Natural killer cell (primary cell): ENCODE measurements around the gene MAD1L1. TPM values are rescaled to one million over a fixed set of nuclear protein-coding genes. Genes with fewer than 3 reads are reported as not detected.

ENCODE experiments used
- ATAC-seq, 3 donors: fragments of 150-1000 bp in 2 of 3; fragments of 200-7000 bp in 1 of 3; cut with Tn5 transposase; 1 replicate in 1 of 3; 2 replicates in 2 of 3; pipeline ENCODE4 v1.10.0; 2021; ENCODE audit warnings: mild to moderate bottlenecking in 2 of 3, moderate library complexity in 2 of 3
- DNase-seq, 2 donors: peaks; one replicate each; pipeline versions ENCODE4 v3.0.0 to v3.0.0-alpha.2; 2013 to 2021; ENCODE audit warnings: mixed read lengths in 1 of 2
- H3K27ac ChIP-seq: one replicate; pipeline ENCODE4 v1.5.1; 2013; ENCODE audit warnings: mild to moderate bottlenecking, low read length
- H3K27me3 ChIP-seq: one replicate; pipeline ENCODE4 v1.6.1; 2013; ENCODE audit warnings: low read length; ENCODE audit not compliant: control insufficient read depth, insufficient read depth
- H3K36me3 ChIP-seq: one replicate; pipeline ENCODE4 v1.6.1; 2013; ENCODE audit warnings: low read length; ENCODE audit not compliant: control insufficient read depth, insufficient read depth
- H3K4me1 ChIP-seq: one replicate; pipeline ENCODE4 v1.6.1; 2013; ENCODE audit warnings: low read length; ENCODE audit not compliant: control insufficient read depth, insufficient read depth
- H3K4me3 ChIP-seq: one replicate; pipeline ENCODE4 v1.5.1; 2013; ENCODE audit warnings: low read length
- H3K9me3 ChIP-seq: one replicate; pipeline ENCODE4 v1.6.1; 2013; ENCODE audit warnings: low read length; ENCODE audit not compliant: control insufficient read depth, insufficient read depth
- H3K27ac Mint-ChIP-seq, 2 donors: one replicate each; pipeline ENCODE4 v1.8.0; 2022; ENCODE audit warnings: mild to moderate bottlenecking in 2 of 2, mixed read lengths in 2 of 2, moderate library complexity in 1 of 2
- H3K27me3 Mint-ChIP-seq, 2 donors: one replicate each; pipeline ENCODE4 v1.8.0; 2022; ENCODE audit warnings: low read depth in 2 of 2, mixed read lengths in 2 of 2
- H3K36me3 Mint-ChIP-seq: one replicate; pipeline ENCODE4 v1.8.0; 2022; ENCODE audit warnings: mixed read lengths
- H3K4me1 Mint-ChIP-seq, 2 donors: one replicate each; pipeline ENCODE4 v1.8.0; 2022; ENCODE audit warnings: mixed read lengths in 2 of 2
- H3K4me3 Mint-ChIP-seq: one replicate; pipeline ENCODE4 v1.8.0; 2022; ENCODE audit warnings: mild to moderate bottlenecking, moderate library complexity, mixed read lengths
- H3K9me3 Mint-ChIP-seq, 2 donors: one replicate each; pipeline ENCODE4 v1.8.0; 2022; ENCODE audit warnings: mixed read lengths in 2 of 2
- WGBS: methylation state at CpG from one replicate; pipeline ENCODE4 v1.1.7; 2013; ENCODE audit warnings: missing lambda C conversion rate; ENCODE audit not compliant: insufficient coverage; 5-methylcytosine and 5-hydroxymethylcytosine counted together
- intact Hi-C: fragments of 100-400 bp; cut with micrococcal nuclease; formaldehyde crosslinking; loops from one replicate; pipeline ENCODE4 v1.14.2; 2022
- total RNA-seq, 4 donors: library from RNA; stranded (reverse); fragments of 120-200 nt in 1 of 4; gene quantifications; one replicate each; pipeline versions ENCODE4 v1.2.3 to v1.2.4, GENCODE V29; 2013 to 2022
- TF ChIP-seq, protein P1 (sequence below): fragments of 200-600 bp; IDR thresholded peaks from one replicate; pipeline ENCODE4 v1.8.0; 2022; ENCODE audit warnings: antibody characterized with exemption

Gene MAD1L1
- total RNA-seq, 3 donors from 2014 or later (not counting 1 experiment from before 2014, with no cell fraction given): 53.6 to 81.2 (median 77.4) TPM

DNA sequence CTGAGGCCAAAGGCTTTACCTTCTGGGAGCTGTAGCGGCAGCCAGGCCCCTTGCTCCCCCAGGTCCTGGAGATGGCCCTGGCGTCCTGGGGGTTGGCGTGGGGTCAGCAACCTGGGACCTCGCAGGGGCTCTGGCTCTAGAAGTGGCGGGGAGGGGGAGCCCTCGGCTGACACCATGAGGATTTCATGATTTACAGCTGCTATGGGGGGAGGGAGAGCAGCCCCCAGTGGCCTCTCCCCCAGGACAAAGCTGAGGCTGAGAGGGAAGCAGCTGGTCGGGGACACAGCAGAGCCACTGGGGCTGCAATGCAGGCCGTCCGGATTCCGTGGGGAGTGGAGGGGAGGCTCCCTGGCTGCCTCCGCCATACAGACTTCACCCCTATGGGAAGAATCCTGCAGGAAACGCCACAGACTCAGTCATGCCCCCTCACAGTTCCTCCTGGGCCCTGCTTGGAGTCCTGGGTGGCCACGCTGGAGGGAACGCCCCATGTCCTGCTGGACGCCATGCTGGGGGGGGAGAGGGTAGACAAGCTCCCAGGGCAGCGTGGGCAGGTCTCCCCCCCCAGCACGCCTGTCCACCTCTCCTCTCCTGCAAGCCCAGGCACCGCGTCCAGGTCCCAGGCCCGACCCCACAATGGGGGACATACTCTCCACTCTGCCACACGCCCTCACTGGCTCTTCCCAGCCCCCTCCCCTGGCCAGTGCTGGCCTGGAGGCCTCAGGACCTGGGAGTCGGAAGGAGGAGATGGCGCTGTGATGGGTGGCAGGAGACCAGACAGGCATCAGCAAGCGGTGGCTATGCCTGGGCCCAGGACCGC, 319.1 kb downstream of the MAD1L1 start:
- H3K4me3 ChIP-seq: no peak overlapping the region
- ATAC-seq: no peak
- Mint-ChIP-seq H3K36me3 (no peaks in the 10 kb centered on the region), H3K9me3 (no peaks in the 10 kb centered on the region), H3K27ac (no peak overlapping the region), H3K27me3 (no peaks in the 10 kb centered on the region), H3K4me3 (no peak overlapping the region), H3K4me1 (peaks cover 6 to 29% of the 10 kb centered on the region in 2 donors)
- TF ChIP-seq, protein P1, sequence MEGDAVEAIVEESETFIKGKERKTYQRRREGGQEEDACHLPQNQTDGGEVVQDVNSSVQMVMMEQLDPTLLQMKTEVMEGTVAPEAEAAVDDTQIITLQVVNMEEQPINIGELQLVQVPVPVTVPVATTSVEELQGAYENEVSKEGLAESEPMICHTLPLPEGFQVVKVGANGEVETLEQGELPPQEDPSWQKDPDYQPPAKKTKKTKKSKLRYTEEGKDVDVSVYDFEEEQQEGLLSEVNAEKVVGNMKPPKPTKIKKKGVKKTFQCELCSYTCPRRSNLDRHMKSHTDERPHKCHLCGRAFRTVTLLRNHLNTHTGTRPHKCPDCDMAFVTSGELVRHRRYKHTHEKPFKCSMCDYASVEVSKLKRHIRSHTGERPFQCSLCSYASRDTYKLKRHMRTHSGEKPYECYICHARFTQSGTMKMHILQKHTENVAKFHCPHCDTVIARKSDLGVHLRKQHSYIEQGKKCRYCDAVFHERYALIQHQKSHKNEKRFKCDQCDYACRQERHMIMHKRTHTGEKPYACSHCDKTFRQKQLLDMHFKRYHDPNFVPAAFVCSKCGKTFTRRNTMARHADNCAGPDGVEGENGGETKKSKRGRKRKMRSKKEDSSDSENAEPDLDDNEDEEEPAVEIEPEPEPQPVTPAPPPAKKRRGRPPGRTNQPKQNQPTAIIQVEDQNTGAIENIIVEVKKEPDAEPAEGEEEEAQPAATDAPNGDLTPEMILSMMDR: no peak
- H3K27me3 ChIP-seq: no peaks in the 10 kb centered on the region
- WGBS: 89% methylated on average over 25 of the region's 25 CpGs
- no peak for DNase-seq
- no peaks in the 10 kb centered on the region for H3K9me3 ChIP-seq
- no peak overlapping the region for H3K27ac ChIP-seq
- intact Hi-C loops: no loop called here
- no peaks in the 10 kb centered on the region for H3K4me1 ChIP-seq
- H3K36me3 ChIP-seq: no peaks in the 10 kb centered on the region

DNA sequence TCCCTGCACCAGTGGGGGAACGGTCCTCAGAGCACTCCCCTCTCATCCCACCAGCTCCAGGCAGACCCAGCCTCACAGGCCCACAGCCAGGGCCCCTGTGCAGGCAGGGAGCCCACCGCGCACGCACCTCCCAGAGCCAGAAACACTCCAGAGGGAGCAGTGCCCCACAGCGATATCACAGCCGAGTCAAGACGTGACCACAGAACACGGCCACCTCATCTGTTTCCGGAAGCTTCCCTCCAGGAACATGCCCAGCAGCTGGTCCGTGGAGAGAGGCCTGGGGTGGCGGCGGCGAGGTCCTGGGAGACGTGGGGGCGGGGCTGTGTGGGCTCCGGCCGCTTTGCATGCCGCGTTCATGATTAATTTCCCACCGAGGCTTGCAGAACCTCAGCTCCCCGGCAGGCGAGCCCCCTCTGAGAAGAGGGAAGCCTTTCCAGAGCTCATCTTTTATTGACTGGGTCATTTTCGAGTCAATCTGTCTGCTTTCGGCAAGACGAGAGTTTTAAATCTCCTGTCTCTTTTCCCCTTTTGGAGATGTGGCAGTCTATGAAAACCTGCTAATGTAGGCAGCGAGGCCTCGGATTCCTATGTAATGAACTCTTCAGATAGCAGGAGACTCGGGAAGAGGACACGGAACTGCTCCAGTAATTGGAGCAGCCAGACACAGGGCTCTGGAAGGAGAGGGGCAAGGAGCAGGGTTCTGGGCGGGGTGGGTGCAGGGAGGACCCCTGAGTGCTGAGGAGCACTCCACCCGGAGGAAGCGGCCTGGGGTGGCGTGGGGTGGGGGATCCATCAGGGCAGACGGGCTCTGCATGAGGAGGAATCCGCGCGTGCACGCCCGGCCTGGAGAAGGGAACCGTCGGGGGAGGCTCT, 319.9 kb downstream of the MAD1L1 start:
- intact Hi-C loops: no loop called here
- Mint-ChIP-seq H3K36me3 (no peaks in the 10 kb centered on the region), H3K27ac (no peak overlapping the region), H3K4me3 (no peak overlapping the region), H3K27me3 (no peaks in the 10 kb centered on the region), H3K4me1 (peaks cover 6 to 32% of the 10 kb centered on the region in 2 donors), H3K9me3 (no peaks in the 10 kb centered on the region)
- Histone ChIP-seq H3K27ac (no peak overlapping the region), H3K4me1 (no peaks in the 10 kb centered on the region), H3K27me3 (no peaks in the 10 kb centered on the region), H3K36me3 (no peaks in the 10 kb centered on the region), H3K4me3 (no peak overlapping the region), H3K9me3 (no peaks in the 10 kb centered on the region)
- ATAC-seq: no peak
- TF ChIP-seq, protein P1: no peak
- DNase-seq: no peak
- WGBS: 89% methylated on average over 41 of the region's 41 CpGs

DNA sequence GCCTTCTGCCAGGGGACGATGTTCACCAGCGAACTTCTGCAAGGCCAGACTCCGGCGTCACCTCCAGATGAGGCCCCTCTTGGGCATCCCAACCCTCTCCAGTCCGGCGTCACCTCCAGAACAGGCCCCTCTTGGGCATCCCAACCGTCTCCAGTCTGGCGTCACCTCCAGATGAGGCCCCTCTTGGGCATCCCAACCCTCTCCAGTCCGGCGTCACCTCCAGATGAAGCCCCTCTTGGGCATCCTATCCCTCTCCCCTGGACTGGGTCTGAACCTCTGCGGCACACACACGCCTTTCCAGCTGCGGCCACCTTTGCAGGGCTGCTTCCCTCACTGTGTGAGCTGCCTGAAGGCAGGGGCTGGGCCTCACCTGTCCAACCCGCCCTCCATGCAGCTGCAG, 321.2 kb downstream of the MAD1L1 start:
- ATAC-seq (no peak), DNase-seq (no peak)
- intact Hi-C loops: no loop called here
- Histone ChIP-seq H3K4me1 (no peaks in the 10 kb centered on the region), H3K27me3 (no peaks in the 10 kb centered on the region), H3K9me3 (no peaks in the 10 kb centered on the region), H3K36me3 (no peaks in the 10 kb centered on the region), H3K27ac (no peak overlapping the region), H3K4me3 (no peak overlapping the region)
- no peaks in the 10 kb centered on the region for H3K27me3 Mint-ChIP-seq
- no peak overlapping the region for H3K4me3 Mint-ChIP-seq
- TF ChIP-seq, protein P1: no peak
- H3K9me3 Mint-ChIP-seq: no peaks in the 10 kb centered on the region
- 97% methylated on average over 14 of the region's 14 CpGs for WGBS
- H3K36me3 Mint-ChIP-seq: no peaks in the 10 kb centered on the region
- H3K27ac Mint-ChIP-seq: no peak overlapping the region
- peaks cover 7 to 24% of the 10 kb centered on the region in 2 donors for H3K4me1 Mint-ChIP-seq
